Inferior parietal cortex (tissue), 1 donor: ENCODE measurements around the gene CACNA1S.

Experiments
- DNase-seq: peaks from one replicate; pipeline ENCODE4 v3.0.0-alpha.2; 2016; ENCODE audit errors: extremely low spot score

CACNA1S gene

GRCh38 chr1:201013991-201014815, 98.0 kb downstream of the CACNA1S start:
- DNase-seq, result no peak

GRCh38 chr1:201013031-201013485, 99.2 kb downstream of the CACNA1S start:
- no peak for DNase-seq

GRCh38 chr1:201011616-201012015, 100.6 kb downstream of the CACNA1S start:
- DNase-seq, result no peak

- no peak for DNase-seq
Observed at GRCh38 chr1:201009962-201010645, 102.1 kb downstream of the CACNA1S start.

GRCh38 chr1:201008666-201009360, 103.4 kb downstream of the CACNA1S start:
- DNase-seq, result no peak

GRCh38 chr1:201007481-201007880, 104.7 kb downstream of the CACNA1S start:
- no peak for DNase-seq

GRCh38 chr1:201006450-201006849, 105.8 kb downstream of the CACNA1S start:
- no peak for DNase-seq

- DNase-seq, result no peak
Observed at GRCh38 chr1:201004732-201005131, 107.5 kb downstream of the CACNA1S start.

- DNase-seq, result no peak
Observed at GRCh38 chr1:201004154-201004553, 108.1 kb downstream of the CACNA1S start.

- no peak for DNase-seq
Observed at GRCh38 chr1:201002510-201002909, 109.7 kb downstream of the CACNA1S start.

- DNase-seq, result no peak
Observed at GRCh38 chr1:201001962-201002361, 110.3 kb downstream of the CACNA1S start.

GRCh38 chr1:201000391-201000790, 111.8 kb downstream of the CACNA1S start:
- DNase-seq, result no peak

- no peak for DNase-seq
Observed at GRCh38 chr1:200999667-201000066, 112.6 kb downstream of the CACNA1S start.

GRCh38 chr1:200998323-200998722, 113.9 kb downstream of the CACNA1S start:
- DNase-seq, result no peak

- DNase-seq, result no peak
Observed at GRCh38 chr1:200992382-200993048, 119.7 kb downstream of the CACNA1S start.

GRCh38 chr1:200991097-200991614, 121.1 kb downstream of the CACNA1S start:
- DNase-seq, result no peak

GRCh38 chr1:200990114-200990513, 122.1 kb downstream of the CACNA1S start:
- DNase-seq, result no peak
